GM10266 (cell line): ENCODE results near the gene SLC7A11.

ENCODE experiments used
- DNase-seq: peaks from one replicate; pipeline ENCODE4 v3.0.0; 2012; ENCODE audit errors: extremely low spot score
- TF ChIP-seq, protein P1 (sequence below): IDR thresholded peaks from 2 replicates; pipeline ENCODE4 v1.5.1; 2012; ENCODE audit warnings: mild to moderate bottlenecking, low read depth; ENCODE audit not compliant: control insufficient read depth, insufficient read depth; ENCODE audit errors: missing control alignments

The SLC7A11 gene

DNA sequence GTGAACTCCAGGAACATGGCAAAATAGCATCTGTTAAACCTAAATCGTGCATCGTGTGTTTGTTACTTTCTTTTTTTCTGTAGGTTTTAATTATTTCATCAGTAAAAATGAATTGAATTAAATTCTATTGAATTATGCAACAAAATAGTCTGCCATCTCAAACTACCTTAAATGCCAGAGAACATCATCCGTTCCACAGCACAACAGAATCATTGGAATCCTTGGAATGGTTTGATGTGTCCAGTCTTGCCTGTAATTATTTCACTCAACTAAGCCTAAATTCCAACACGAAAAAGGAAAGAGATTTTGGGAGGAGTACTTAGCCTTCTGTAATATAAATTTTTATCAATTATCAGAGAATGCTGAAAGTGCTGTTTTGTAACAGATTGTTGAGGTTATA, 17.1 kb upstream of the SLC7A11 start:
- TF ChIP-seq, protein P1, sequence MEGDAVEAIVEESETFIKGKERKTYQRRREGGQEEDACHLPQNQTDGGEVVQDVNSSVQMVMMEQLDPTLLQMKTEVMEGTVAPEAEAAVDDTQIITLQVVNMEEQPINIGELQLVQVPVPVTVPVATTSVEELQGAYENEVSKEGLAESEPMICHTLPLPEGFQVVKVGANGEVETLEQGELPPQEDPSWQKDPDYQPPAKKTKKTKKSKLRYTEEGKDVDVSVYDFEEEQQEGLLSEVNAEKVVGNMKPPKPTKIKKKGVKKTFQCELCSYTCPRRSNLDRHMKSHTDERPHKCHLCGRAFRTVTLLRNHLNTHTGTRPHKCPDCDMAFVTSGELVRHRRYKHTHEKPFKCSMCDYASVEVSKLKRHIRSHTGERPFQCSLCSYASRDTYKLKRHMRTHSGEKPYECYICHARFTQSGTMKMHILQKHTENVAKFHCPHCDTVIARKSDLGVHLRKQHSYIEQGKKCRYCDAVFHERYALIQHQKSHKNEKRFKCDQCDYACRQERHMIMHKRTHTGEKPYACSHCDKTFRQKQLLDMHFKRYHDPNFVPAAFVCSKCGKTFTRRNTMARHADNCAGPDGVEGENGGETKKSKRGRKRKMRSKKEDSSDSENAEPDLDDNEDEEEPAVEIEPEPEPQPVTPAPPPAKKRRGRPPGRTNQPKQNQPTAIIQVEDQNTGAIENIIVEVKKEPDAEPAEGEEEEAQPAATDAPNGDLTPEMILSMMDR = no peak
- no peak for DNase-seq

DNA sequence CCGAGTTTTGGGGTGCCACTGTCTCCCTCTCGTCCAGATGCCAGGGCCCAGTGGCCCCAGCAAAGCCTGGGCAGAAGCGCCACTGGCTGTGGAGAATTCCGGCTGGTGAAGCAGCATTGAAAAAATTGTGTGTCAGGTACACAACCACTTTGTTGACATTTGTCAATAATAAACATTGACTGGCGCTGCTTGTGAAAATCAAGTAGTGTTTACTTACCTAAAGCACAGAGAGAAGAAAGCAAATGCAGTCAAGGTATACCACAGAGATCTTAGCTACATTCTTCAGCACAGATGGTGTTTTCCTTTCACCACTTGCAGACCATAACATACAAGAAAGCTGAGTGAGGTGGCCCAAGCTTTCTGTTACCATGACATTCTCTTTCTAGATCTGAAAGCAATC, 14.5 kb upstream of the SLC7A11 start:
- TF ChIP-seq, protein P1 = no peak
- no peak for DNase-seq

DNA sequence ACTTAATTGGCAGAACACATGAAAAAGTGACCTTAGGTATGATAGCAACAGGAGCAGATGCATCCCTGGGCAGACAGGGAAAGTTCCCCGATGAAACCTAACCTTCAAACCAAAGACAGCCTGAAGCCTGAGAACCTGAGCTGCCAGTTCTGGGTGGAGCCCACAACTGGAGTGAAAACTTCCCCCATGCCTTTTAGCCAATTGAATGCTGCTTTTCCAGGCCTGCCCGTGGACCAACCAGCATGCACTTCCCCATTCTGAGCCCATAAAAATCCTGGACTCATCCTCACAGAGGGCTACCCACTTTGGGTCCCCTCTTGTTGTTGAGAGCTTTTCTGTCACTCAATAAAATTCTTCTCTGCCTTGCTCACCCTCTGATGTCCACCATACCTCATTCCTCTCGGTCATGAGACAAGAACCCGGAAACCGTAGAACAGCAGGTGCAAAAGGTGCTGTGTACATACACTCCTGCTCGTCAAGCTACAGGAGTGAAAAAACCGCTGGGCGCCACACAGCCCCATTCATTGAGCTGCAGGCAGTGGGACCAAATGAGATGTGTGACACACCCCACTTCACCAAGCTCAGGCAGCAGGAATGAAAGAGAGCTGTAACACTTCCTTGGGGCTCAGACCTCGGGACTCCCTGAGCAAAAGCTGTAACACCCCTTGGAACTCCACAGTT, 13.9 kb upstream of the SLC7A11 start:
- TF ChIP-seq, protein P1 = no peak
- DNase-seq = no peak

DNA sequence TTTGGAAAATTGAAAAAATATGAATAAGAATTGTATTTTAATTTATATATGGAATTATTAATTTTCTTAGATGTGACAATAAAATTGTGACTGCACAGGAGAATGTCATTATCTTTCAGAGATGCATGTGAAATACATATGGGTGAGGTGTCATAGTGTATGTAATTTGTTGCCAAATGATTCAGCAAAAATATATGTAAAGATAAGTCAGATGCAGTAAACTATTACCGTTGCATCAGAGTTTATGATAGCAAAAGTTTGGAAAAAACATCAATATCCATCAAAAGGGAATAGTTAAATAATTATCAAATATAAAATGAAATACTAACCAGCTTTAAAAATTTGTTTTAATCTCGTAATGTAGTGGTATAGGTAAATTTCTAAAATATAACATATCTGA, 10.4 kb upstream of the SLC7A11 start:
- TF ChIP-seq, protein P1 = no peak
- DNase-seq = no peak

DNA sequence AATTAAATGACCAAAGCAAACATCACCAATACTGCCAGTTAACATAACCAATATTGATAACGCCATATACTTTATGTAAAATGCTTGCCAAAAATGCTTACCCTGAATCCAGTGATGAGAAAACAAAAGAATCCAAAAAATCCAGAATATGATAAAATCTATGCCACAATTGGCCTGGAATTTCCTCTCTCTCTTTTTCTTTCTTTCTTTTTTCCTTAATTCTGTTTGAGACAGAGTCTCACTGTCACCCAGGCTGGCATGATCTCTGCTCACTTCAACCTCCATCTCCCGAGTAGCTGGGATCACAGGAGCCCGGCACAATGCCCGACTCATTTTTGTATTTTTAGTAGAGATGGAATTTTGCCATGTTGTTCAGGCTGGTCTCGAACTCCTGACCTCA, 9.8 kb upstream of the SLC7A11 start:
- TF ChIP-seq, protein P1 = no peak
- no peak for DNase-seq

DNA sequence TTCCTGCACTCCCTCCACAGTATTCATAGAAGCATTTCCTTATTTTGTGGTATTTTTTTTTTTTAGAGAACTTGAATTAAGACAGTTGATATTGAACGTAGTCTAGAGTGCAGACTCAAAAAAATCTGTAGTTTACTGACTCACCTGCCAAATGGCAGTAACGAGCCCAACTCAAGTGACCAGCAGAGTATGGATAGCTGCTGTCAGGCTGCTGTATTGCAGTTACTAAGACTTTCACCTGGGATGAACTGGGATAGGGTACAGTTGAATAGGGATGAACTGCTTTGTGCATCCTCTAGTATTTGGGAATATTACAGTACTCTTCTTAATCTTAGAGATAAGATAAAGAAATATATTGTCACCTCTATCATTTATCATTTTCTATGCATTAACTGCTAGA, 7.0 kb upstream of the SLC7A11 start:
- no peak for DNase-seq

DNA sequence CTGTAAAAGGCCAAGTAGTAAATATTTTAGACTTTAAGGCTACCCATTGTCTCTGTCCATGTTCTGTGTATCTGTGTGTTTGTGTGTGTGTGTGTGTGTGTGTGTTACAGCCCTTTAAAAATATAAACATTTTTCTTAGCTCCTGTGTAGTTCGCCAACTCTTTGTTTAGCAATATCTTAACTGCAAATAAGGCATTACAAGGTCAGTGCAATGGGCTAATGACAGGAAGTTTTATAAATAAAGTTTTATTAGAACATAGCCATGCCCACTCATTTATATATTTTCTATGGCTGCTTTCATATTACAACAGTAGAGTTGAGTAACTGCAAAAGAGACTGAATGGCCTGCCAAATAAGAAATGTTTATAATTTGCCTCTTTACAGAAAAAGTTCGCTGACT, 5.9 kb upstream of the SLC7A11 start:
- TF ChIP-seq, protein P1 = no peak
- DNase-seq = no peak

More for the DNA sequence above, 7.0 kb upstream of the SLC7A11 start:
- TF ChIP-seq, protein P1 = no peak
